Panc1 (cell line): ENCODE results near the gene NR3C1.

ENCODE experiments used
- POLR2AphosphoS5 ChIP-seq: IDR thresholded peaks from 2 replicates; pipeline ENCODE4 v1.6.1; 2012; ENCODE audit warnings: mild to moderate bottlenecking, low read depth, low read length, moderate library complexity
- SIN3A ChIP-seq: IDR thresholded peaks from 2 replicates; pipeline ENCODE4 v1.6.1; 2012; ENCODE audit warnings: low read depth, mild to moderate bottlenecking, low read length, moderate library complexity, borderline replicate concordance; ENCODE audit not compliant: insufficient read depth
- TCF7L2 ChIP-seq: IDR thresholded peaks from 2 replicates; pipeline ENCODE4 v1.6.1; 2011; ENCODE audit warnings: mild to moderate bottlenecking, low read depth, low read length, inconsistent platforms
- TF ChIP-seq, protein P1 (sequence below), 2 experiments: IDR thresholded peaks; 2 replicates each; pipeline ENCODE4 v1.6.1; 2011 to 2012; ENCODE audit warnings: low read depth in 2 of 2, control low read depth in 1 of 2, low read length in 1 of 2, mild to moderate bottlenecking in 1 of 2, moderate library complexity in 1 of 2; ENCODE audit not compliant: insufficient read depth in 1 of 2
- TF ChIP-seq, protein P2 (sequence below): fragments of 450-650 bp; IDR thresholded peaks from 2 replicates; pipeline ENCODE4 v1.5.1; 2017; ENCODE audit warnings: mild to moderate bottlenecking

DNA sequence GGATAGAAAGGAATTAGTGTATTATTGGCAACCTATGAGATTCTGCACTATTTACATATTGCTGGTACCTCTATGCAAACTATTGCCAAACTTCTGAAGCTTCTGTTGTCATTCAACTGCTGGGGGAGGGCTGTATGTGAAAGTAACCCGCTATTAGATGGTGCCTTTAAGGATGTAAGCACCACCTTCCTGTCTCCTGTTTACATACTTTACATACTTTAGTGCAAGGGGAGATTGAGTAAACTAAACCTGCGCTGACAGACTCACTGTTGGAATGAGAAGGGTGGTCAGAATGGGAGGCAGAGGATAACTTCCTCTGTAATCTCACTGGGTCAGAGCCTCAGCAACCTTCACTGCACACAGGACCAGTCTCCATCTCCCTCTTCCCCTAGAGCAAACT, 123.8 kb downstream of the NR3C1 start:
- TF ChIP-seq, protein P1, sequence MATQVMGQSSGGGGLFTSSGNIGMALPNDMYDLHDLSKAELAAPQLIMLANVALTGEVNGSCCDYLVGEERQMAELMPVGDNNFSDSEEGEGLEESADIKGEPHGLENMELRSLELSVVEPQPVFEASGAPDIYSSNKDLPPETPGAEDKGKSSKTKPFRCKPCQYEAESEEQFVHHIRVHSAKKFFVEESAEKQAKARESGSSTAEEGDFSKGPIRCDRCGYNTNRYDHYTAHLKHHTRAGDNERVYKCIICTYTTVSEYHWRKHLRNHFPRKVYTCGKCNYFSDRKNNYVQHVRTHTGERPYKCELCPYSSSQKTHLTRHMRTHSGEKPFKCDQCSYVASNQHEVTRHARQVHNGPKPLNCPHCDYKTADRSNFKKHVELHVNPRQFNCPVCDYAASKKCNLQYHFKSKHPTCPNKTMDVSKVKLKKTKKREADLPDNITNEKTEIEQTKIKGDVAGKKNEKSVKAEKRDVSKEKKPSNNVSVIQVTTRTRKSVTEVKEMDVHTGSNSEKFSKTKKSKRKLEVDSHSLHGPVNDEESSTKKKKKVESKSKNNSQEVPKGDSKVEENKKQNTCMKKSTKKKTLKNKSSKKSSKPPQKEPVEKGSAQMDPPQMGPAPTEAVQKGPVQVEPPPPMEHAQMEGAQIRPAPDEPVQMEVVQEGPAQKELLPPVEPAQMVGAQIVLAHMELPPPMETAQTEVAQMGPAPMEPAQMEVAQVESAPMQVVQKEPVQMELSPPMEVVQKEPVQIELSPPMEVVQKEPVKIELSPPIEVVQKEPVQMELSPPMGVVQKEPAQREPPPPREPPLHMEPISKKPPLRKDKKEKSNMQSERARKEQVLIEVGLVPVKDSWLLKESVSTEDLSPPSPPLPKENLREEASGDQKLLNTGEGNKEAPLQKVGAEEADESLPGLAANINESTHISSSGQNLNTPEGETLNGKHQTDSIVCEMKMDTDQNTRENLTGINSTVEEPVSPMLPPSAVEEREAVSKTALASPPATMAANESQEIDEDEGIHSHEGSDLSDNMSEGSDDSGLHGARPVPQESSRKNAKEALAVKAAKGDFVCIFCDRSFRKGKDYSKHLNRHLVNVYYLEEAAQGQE (IDR thresholded peaks at IDR 0.05; ENCODE audit: insufficient read depth in 1 of 2, low read depth in 2 of 2, low read length in 1 of 2), result no peak
- TF ChIP-seq, protein P2, sequence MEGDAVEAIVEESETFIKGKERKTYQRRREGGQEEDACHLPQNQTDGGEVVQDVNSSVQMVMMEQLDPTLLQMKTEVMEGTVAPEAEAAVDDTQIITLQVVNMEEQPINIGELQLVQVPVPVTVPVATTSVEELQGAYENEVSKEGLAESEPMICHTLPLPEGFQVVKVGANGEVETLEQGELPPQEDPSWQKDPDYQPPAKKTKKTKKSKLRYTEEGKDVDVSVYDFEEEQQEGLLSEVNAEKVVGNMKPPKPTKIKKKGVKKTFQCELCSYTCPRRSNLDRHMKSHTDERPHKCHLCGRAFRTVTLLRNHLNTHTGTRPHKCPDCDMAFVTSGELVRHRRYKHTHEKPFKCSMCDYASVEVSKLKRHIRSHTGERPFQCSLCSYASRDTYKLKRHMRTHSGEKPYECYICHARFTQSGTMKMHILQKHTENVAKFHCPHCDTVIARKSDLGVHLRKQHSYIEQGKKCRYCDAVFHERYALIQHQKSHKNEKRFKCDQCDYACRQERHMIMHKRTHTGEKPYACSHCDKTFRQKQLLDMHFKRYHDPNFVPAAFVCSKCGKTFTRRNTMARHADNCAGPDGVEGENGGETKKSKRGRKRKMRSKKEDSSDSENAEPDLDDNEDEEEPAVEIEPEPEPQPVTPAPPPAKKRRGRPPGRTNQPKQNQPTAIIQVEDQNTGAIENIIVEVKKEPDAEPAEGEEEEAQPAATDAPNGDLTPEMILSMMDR, result no peak
- no peak for TF ChIP-seq SIN3A
- TF ChIP-seq TCF7L2, result no peak
- TF ChIP-seq POLR2AphosphoS5, result no peak
